Activated T-cell treated with anti-CD3 and anti-CD28 coated beads, Interleukin-2, amount 50 U/mL, for 4 hours (primary cell): Measurements from ENCODE around the gene DDX56. TPM values are rescaled to one million over a fixed set of nuclear protein-coding genes. Genes with fewer than 3 reads are reported as not detected.
A peak's percentile ranks its signal among the peaks of the same experiment; 100 is the strongest.

ENCODE experiments used
- ATAC-seq, 2 donors: fragments of 200-7000 bp; cut with Tn5 transposase; one replicate each; pipeline ENCODE4 v1.10.0; 2021
- DNase-seq: peaks from one replicate; pipeline ENCODE4 v3.0.0-alpha.2; 2020
- H3K27me3 Mint-ChIP-seq: one replicate; pipeline ENCODE4 v1.8.0; 2021; ENCODE audit warnings: low read depth, mixed read lengths
- H3K36me3 Mint-ChIP-seq: one replicate; pipeline ENCODE4 v1.8.0; 2022; ENCODE audit warnings: mixed read lengths; ENCODE audit not compliant: insufficient read depth
- H3K4me1 Mint-ChIP-seq: one replicate; pipeline ENCODE4 v1.8.0; 2021; ENCODE audit warnings: low read depth, mixed read lengths
- H3K4me3 Mint-ChIP-seq: one replicate; pipeline ENCODE4 v1.8.0; 2021; ENCODE audit warnings: mild to moderate bottlenecking, moderate library complexity, mixed read lengths
- H3K9me3 Mint-ChIP-seq: one replicate; pipeline ENCODE4 v1.8.0; 2021; ENCODE audit warnings: mixed read lengths
- total RNA-seq, 3 donors: library from RNA; stranded (reverse); gene quantifications; one replicate each; pipeline ENCODE4 v1.2.1, GENCODE V29; 2021

The DDX56 gene
- total RNA-seq, 3 donors from 2014 or later: 224 to 239 (median 224) TPM

GRCh38 chr7:44580945-44581878, 7.5 kb upstream of the DDX56 start:
- Mint-ChIP-seq H3K4me3 (peak overlapping the region; percentile 89), H3K9me3 (no peaks in the 10 kb centered on the region), H3K4me1 (peaks cover 31% of the 10 kb centered on the region), H3K36me3 (peaks cover 18% of the 10 kb centered on the region), H3K27me3 (no peaks in the 10 kb centered on the region)
- DNase-seq (peak; percentile 26), ATAC-seq (peak; percentile 35 to 44)

- H3K36me3 Mint-ChIP-seq: peaks cover 40% of the 10 kb centered on the region
- no peaks in the 10 kb centered on the region for H3K9me3 Mint-ChIP-seq
- no peak overlapping the region for H3K4me3 Mint-ChIP-seq
- ATAC-seq (no peak), DNase-seq (no peak)
- peaks cover 52% of the 10 kb centered on the region for H3K4me1 Mint-ChIP-seq
- no peaks in the 10 kb centered on the region for H3K27me3 Mint-ChIP-seq
These were observed 2.5 kb upstream of the DDX56 start for GRCh38 chr7:44576228-44576627.

GRCh38 chr7:44575054-44575453, 1.3 kb upstream of the DDX56 start:
- H3K36me3 Mint-ChIP-seq: peaks cover 42% of the 10 kb centered on the region
- no peak for DNase-seq
- no peak for ATAC-seq
- peak overlapping the region; percentile 97 for H3K4me3 Mint-ChIP-seq
- peaks cover 43% of the 10 kb centered on the region for H3K4me1 Mint-ChIP-seq
- H3K27me3 Mint-ChIP-seq: no peaks in the 10 kb centered on the region
- H3K9me3 Mint-ChIP-seq: no peaks in the 10 kb centered on the region

- H3K9me3 Mint-ChIP-seq: no peaks in the 10 kb centered on the region
- H3K36me3 Mint-ChIP-seq: peaks cover 42% of the 10 kb centered on the region
- no peaks in the 10 kb centered on the region for H3K27me3 Mint-ChIP-seq
- no peak for DNase-seq
- peak overlapping the region; percentile 97 for H3K4me3 Mint-ChIP-seq
- peaks cover 37% of the 10 kb centered on the region for H3K4me1 Mint-ChIP-seq
- ATAC-seq: no peak
These were observed 672 bp upstream of the DDX56 start for GRCh38 chr7:44574287-44574872.

GRCh38 chr7:44572771-44573170, 937 bp downstream of the DDX56 start:
- no peak for ATAC-seq
- Mint-ChIP-seq H3K9me3 (no peaks in the 10 kb centered on the region), H3K4me3 (peak overlapping the region; percentile 97), H3K4me1 (peaks cover 31% of the 10 kb centered on the region), H3K27me3 (no peaks in the 10 kb centered on the region), H3K36me3 (peaks cover 49% of the 10 kb centered on the region)
- no peak for DNase-seq

GRCh38 chr7:44569959-44570358, 3.7 kb downstream of the DDX56 start:
- DNase-seq (no peak), ATAC-seq (no peak)
- Mint-ChIP-seq H3K36me3 (peaks cover 54% of the 10 kb centered on the region), H3K9me3 (no peaks in the 10 kb centered on the region), H3K27me3 (no peaks in the 10 kb centered on the region), H3K4me1 (peaks cover 29% of the 10 kb centered on the region), H3K4me3 (no peak overlapping the region)

- Mint-ChIP-seq H3K4me3 (no peak overlapping the region), H3K4me1 (peaks cover 20% of the 10 kb centered on the region), H3K36me3 (peaks cover 58% of the 10 kb centered on the region), H3K9me3 (no peaks in the 10 kb centered on the region), H3K27me3 (no peaks in the 10 kb centered on the region)
- DNase-seq: no peak
- no peak for ATAC-seq
These were observed 4.7 kb downstream of the DDX56 start for GRCh38 chr7:44568771-44569560.

GRCh38 chr7:44567884-44568283, 5.8 kb downstream of the DDX56 start:
- Mint-ChIP-seq H3K4me3 (no peak overlapping the region), H3K27me3 (no peaks in the 10 kb centered on the region), H3K4me1 (peaks cover 16% of the 10 kb centered on the region), H3K9me3 (no peaks in the 10 kb centered on the region), H3K36me3 (peaks cover 55% of the 10 kb centered on the region)
- ATAC-seq (no peak), DNase-seq (no peak)

- Mint-ChIP-seq H3K36me3 (peaks cover 48% of the 10 kb centered on the region), H3K4me3 (no peak overlapping the region), H3K27me3 (no peaks in the 10 kb centered on the region), H3K9me3 (no peaks in the 10 kb centered on the region), H3K4me1 (peaks cover 8% of the 10 kb centered on the region)
- DNase-seq (no peak), ATAC-seq (no peak)
These were observed 7.0 kb downstream of the DDX56 start for GRCh38 chr7:44566680-44567079.

- no peak for DNase-seq
- peaks cover 42% of the 10 kb centered on the region for H3K36me3 Mint-ChIP-seq
These were observed 7.7 kb downstream of the DDX56 start for GRCh38 chr7:44565795-44566559.

GRCh38 chr7:44565097-44565794, 8.5 kb downstream of the DDX56 start:
- ATAC-seq (peak; percentile 84 to 87), DNase-seq (peak; percentile 60)
- peaks cover 7% of the 10 kb centered on the region for H3K4me1 Mint-ChIP-seq
- H3K27me3 Mint-ChIP-seq: no peaks in the 10 kb centered on the region
- H3K9me3 Mint-ChIP-seq: no peaks in the 10 kb centered on the region
- peaks cover 39% of the 10 kb centered on the region for H3K36me3 Mint-ChIP-seq
- no peak overlapping the region for H3K4me3 Mint-ChIP-seq

More at GRCh38 chr7:44565795-44566559, 7.7 kb downstream of the DDX56 start:
- Mint-ChIP-seq H3K4me1 (peaks cover 7% of the 10 kb centered on the region), H3K27me3 (no peaks in the 10 kb centered on the region), H3K9me3 (no peaks in the 10 kb centered on the region), H3K4me3 (no peak overlapping the region)
- peak; percentile 27 to 38 for ATAC-seq

- Mint-ChIP-seq H3K9me3 (no peaks in the 10 kb centered on the region), H3K4me3 (no peak overlapping the region), H3K27me3 (no peaks in the 10 kb centered on the region), H3K36me3 (peaks cover 33% of the 10 kb centered on the region), H3K4me1 (peaks cover 7% of the 10 kb centered on the region)
- DNase-seq: no peak
- ATAC-seq: no peak
These were observed 9.1 kb downstream of the DDX56 start for GRCh38 chr7:44564606-44565005.

GRCh38 chr7:44563171-44563679, 10.5 kb downstream of the DDX56 start:
- no peak for DNase-seq
- Mint-ChIP-seq H3K4me1 (peaks cover 7% of the 10 kb centered on the region), H3K36me3 (peaks cover 21% of the 10 kb centered on the region), H3K4me3 (no peak overlapping the region), H3K27me3 (no peaks in the 10 kb centered on the region), H3K9me3 (no peaks in the 10 kb centered on the region)
- no peak for ATAC-seq
